Skeletal muscle tissue (tissue), 4 donors: ENCODE results near the gene LIMK1. TPM values are rescaled to one million over a fixed set of nuclear protein-coding genes. Genes with fewer than 3 reads are reported as not detected.
"Not testable (repeated sequence)": the region's sequence is repeated elsewhere in the genome, so short reads cannot be mapped to it uniquely, and the experiment has no call there.

Experiments used
- H3K27ac ChIP-seq: one replicate; pipeline ENCODE4 v1.7.0; 2013; ENCODE audit warnings: mild to moderate bottlenecking, low read depth, low read length, inconsistent platforms
- H3K27me3 ChIP-seq, 3 donors: one replicate each; pipeline ENCODE4 v1.7.0; 2013; ENCODE audit warnings: low read length in 3 of 3; ENCODE audit not compliant: control insufficient read depth in 3 of 3, insufficient read depth in 3 of 3
- H3K36me3 ChIP-seq, 3 donors: one replicate each; pipeline ENCODE4 v1.7.0; 2013; ENCODE audit warnings: low read length in 3 of 3; ENCODE audit not compliant: control insufficient read depth in 3 of 3, insufficient read depth in 3 of 3
- H3K4me1 ChIP-seq, 3 donors: one replicate each; pipeline ENCODE4 v1.7.0; 2013; ENCODE audit warnings: low read length in 3 of 3, mild to moderate bottlenecking in 3 of 3; ENCODE audit not compliant: control insufficient read depth in 3 of 3, insufficient read depth in 3 of 3
- H3K4me3 ChIP-seq, 3 donors: one replicate each; pipeline ENCODE4 v1.7.0; 2013; ENCODE audit warnings: low read length in 3 of 3
- H3K9ac ChIP-seq, 3 donors: one replicate each; pipeline ENCODE4 v1.7.0; 2013; ENCODE audit warnings: low read length in 3 of 3, mild to moderate bottlenecking in 3 of 3, moderate library complexity in 2 of 3, low read depth in 1 of 3
- H3K9me3 ChIP-seq, 3 donors: one replicate each; pipeline ENCODE4 v1.7.0; 2013; ENCODE audit warnings: low read length in 3 of 3; ENCODE audit not compliant: control insufficient read depth in 3 of 3
- total RNA-seq: library from RNA; depleted of rRNA; stranded (reverse); fragments of >200 nt; gene quantifications from one replicate; pipeline ENCODE4 v1.2.3, GENCODE V29; 2014
- donor health status: Osteomylitis.

The LIMK1 gene
- total RNA-seq, 1 donor from 2014 or later: 4.7 TPM

GRCh38 chr7:74044366-74045350 is 38.9 kb upstream of the LIMK1 start:
- Histone ChIP-seq H3K4me3 (no peak overlapping the region), H3K36me3 (peaks cover 6 to 35% (median 14%) of the 10 kb centered on the region in 3 donors), H3K27ac (no peak overlapping the region), H3K9ac (no peak overlapping the region), H3K27me3 (no peaks in the 10 kb centered on the region), H3K4me1 (peaks cover 4 to 15% (median 6%) of the 10 kb centered on the region in 3 donors), H3K9me3 (no peaks in the 10 kb centered on the region)

DNA sequence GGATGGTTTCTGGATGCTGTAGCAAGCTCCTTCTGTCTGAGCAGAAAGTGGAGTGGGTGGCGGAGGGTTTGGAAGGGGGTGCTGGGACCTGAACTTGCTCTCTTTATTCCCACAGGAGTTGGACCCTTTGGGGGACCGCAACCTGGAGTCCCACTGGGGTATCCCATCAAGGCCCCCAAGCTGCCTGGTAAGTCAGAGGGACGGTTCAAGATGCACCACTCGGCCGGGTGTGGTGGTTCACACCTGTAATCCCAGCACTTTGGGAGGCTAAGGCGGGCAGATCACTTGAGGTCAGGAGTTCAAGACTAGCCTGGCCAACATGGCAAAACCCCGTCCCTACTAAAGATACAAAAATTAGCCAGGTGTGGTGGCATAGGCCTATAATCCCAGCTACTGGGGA is 37.0 kb upstream of the LIMK1 start:
- not testable (repeated sequence) for H3K9ac ChIP-seq, H3K4me1 ChIP-seq, H3K27me3 ChIP-seq, H3K27ac ChIP-seq, H3K9me3 ChIP-seq, H3K4me3 ChIP-seq
- peaks cover 10 to 34% (median 19%) of the 10 kb centered on the region in 3 donors for H3K36me3 ChIP-seq

- H3K9ac ChIP-seq: no peak overlapping the region
- H3K27me3 ChIP-seq: no peaks in the 10 kb centered on the region
- no peak overlapping the region for H3K4me3 ChIP-seq
- peaks cover 12 to 36% (median 19%) of the 10 kb centered on the region in 3 donors for H3K36me3 ChIP-seq
- peaks cover 0 to 1% (median 0%) of the 10 kb centered on the region in 3 donors for H3K4me1 ChIP-seq
- no peaks in the 10 kb centered on the region for H3K9me3 ChIP-seq
- no peak overlapping the region for H3K27ac ChIP-seq
These were observed 35.7 kb upstream of the LIMK1 start for GRCh38 chr7:74047804-74048380.

- H3K4me3 ChIP-seq: no peak overlapping the region
- H3K9ac ChIP-seq: no peak overlapping the region
- H3K27me3 ChIP-seq: no peaks in the 10 kb centered on the region
- H3K4me1 ChIP-seq: no peaks in the 10 kb centered on the region
- peaks cover 15 to 36% (median 19%) of the 10 kb centered on the region in 3 donors for H3K36me3 ChIP-seq
- no peaks in the 10 kb centered on the region for H3K9me3 ChIP-seq
- H3K27ac ChIP-seq: no peak overlapping the region
These were observed 34.5 kb upstream of the LIMK1 start for GRCh38 chr7:74048999-74049599.

DNA sequence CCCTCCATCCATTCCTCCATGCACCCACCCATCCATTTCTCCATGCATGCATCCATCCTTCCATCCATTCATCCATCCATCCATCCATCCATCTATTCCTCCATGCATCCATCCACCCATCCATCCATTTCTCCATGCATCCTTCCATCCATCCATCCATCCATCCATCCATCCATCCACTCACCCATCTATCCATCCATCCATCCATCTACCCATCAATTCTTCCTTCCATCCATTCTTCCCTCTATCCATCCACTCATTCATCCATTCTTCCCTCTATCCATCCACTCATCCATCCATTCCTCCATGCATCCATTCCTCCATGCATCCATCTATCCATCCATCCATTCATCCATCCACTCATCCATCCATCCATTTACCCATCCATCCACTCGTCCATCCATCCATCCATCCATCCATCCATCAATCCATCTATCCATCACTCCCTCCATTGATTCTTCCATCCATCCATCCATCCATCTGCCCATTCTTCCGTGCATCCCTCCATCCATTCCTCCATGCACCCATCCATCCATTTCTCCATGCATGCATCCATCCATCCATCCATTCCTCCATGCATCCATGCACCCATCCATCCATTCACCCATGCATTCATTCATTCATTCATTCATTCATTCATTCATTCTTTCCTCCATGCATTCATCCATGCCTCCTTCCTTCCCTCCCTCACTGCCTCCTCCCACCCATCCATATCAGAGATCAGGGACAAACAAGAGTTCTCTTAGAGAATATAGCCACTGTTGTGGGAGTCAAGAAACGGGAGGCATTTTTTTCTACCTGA is 33.4 kb upstream of the LIMK1 start:
- Histone ChIP-seq H3K27me3 (no peaks in the 10 kb centered on the region), H3K9me3 (no peaks in the 10 kb centered on the region), H3K9ac (no peak overlapping the region), H3K36me3 (peaks cover 15 to 39% (median 19%) of the 10 kb centered on the region in 3 donors), H3K4me1 (no peaks in the 10 kb centered on the region), H3K4me3 (no peak overlapping the region), H3K27ac (no peak overlapping the region)

- H3K9me3 ChIP-seq: no peaks in the 10 kb centered on the region
- peaks cover 15 to 36% (median 19%) of the 10 kb centered on the region in 3 donors for H3K36me3 ChIP-seq
- no peaks in the 10 kb centered on the region for H3K27me3 ChIP-seq
- no peak overlapping the region for H3K27ac ChIP-seq
- H3K4me3 ChIP-seq: no peak overlapping the region
- peak overlapping the region in 1 of 3 donors; percentile 16 for H3K9ac ChIP-seq
- H3K4me1 ChIP-seq: no peaks in the 10 kb centered on the region
These were observed 32.4 kb upstream of the LIMK1 start for GRCh38 chr7:74051193-74051592.

GRCh38 chr7:74051629-74052410 is 31.8 kb upstream of the LIMK1 start:
- Histone ChIP-seq H3K9me3 (no peaks in the 10 kb centered on the region), H3K4me1 (no peaks in the 10 kb centered on the region), H3K36me3 (peaks cover 15 to 31% (median 19%) of the 10 kb centered on the region in 3 donors), H3K4me3 (no peak overlapping the region), H3K9ac (peak overlapping the region in 1 of 3 donors; percentile 16), H3K27me3 (no peaks in the 10 kb centered on the region), H3K27ac (no peak overlapping the region)

GRCh38 chr7:74052628-74053027 is 31.0 kb upstream of the LIMK1 start:
- Histone ChIP-seq H3K27me3 (no peaks in the 10 kb centered on the region), H3K9me3 (no peaks in the 10 kb centered on the region), H3K27ac (no peak overlapping the region), H3K4me3 (no peak overlapping the region), H3K36me3 (peaks cover 13 to 25% (median 15%) of the 10 kb centered on the region in 3 donors), H3K9ac (no peak overlapping the region), H3K4me1 (no peaks in the 10 kb centered on the region)

DNA sequence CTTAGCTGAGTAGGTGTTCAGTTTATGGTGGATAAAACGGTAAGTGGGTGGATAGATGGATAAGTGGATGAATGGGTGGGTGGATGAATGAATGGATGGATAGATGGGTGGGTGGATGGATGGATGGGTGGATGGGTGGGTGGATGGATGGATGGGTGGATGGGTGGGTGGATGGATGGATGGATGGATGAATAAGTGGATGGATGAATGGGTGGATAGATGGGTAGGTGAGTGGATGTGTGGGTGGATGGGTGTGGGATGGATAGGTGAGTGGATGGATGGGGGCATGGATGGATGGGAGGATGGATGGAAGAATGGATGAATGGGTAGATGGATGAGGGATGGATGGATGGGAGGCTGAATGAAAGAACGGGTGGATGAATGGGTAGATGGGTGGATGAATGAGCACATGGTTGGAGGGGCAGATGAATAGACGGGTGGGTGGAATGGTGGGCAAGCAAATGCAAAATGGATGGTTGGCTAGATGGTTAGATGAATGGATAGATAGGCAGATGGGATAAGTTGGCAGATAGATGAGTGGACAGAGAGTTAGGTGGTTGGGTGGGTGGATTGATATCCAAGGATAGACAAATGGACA is 29.9 kb upstream of the LIMK1 start:
- Histone ChIP-seq H3K9ac (no peak overlapping the region), H3K9me3 (no peaks in the 10 kb centered on the region), H3K27ac (no peak overlapping the region), H3K27me3 (no peaks in the 10 kb centered on the region), H3K36me3 (peaks cover 13 to 22% (median 15%) of the 10 kb centered on the region in 3 donors), H3K4me1 (no peaks in the 10 kb centered on the region), H3K4me3 (no peak overlapping the region)
